GM19351 (cell line): Measurements from ENCODE around the gene CADM2.

Experiments used
- ATAC-seq: cut with Tn5 transposase; IDR thresholded peaks from one replicate; pipeline ENCODE4 v1.9.1; 2021; ENCODE audit warnings: mild to moderate bottlenecking, moderate library complexity; ENCODE audit not compliant: unreplicated experiment

Gene CADM2

GRCh38 chr3:84983490-84983889 lies 24.7 kb downstream of the CADM2 start:
- no peak for ATAC-seq

- no peak for ATAC-seq
Measured at GRCh38 chr3:84984429-84984828, 25.6 kb downstream of the CADM2 start.

- ATAC-seq: no peak
Measured at GRCh38 chr3:84985795-84986194, 27.0 kb downstream of the CADM2 start.

GRCh38 chr3:84987706-84988504 lies 29.1 kb downstream of the CADM2 start:
- ATAC-seq: no peak

GRCh38 chr3:84989102-84989501 lies 30.3 kb downstream of the CADM2 start:
- no peak for ATAC-seq

- ATAC-seq: no peak
Measured at GRCh38 chr3:84991422-84991900, 32.7 kb downstream of the CADM2 start.

- no peak for ATAC-seq
Measured at GRCh38 chr3:84993956-84994355, 35.2 kb downstream of the CADM2 start.

GRCh38 chr3:84998545-84998944 lies 39.8 kb downstream of the CADM2 start:
- no peak for ATAC-seq

GRCh38 chr3:85003479-85003878 lies 44.7 kb downstream of the CADM2 start:
- no peak for ATAC-seq

GRCh38 chr3:85004147-85004546 lies 45.4 kb downstream of the CADM2 start:
- no peak for ATAC-seq

GRCh38 chr3:85005946-85006345 lies 47.2 kb downstream of the CADM2 start:
- no peak for ATAC-seq

GRCh38 chr3:85007195-85008094 lies 48.7 kb downstream of the CADM2 start:
- no peak for ATAC-seq

- ATAC-seq: no peak
Measured at GRCh38 chr3:85020828-85021227, 62.0 kb downstream of the CADM2 start.

GRCh38 chr3:85030052-85030451 lies 71.3 kb downstream of the CADM2 start:
- no peak for ATAC-seq

GRCh38 chr3:85037203-85037602 lies 78.4 kb downstream of the CADM2 start:
- no peak for ATAC-seq

GRCh38 chr3:85041001-85041400 lies 82.2 kb downstream of the CADM2 start:
- ATAC-seq: no peak

- no peak for ATAC-seq
Measured at GRCh38 chr3:85041562-85042055, 82.8 kb downstream of the CADM2 start.

- no peak for ATAC-seq
Measured at GRCh38 chr3:85050821-85051220, 92.0 kb downstream of the CADM2 start.

GRCh38 chr3:85051786-85052185 lies 93.0 kb downstream of the CADM2 start:
- ATAC-seq: no peak

GRCh38 chr3:85053626-85054025 lies 94.8 kb downstream of the CADM2 start:
- ATAC-seq: no peak

- no peak for ATAC-seq
Measured at GRCh38 chr3:85054579-85054978, 95.8 kb downstream of the CADM2 start.

GRCh38 chr3:85068911-85069310 lies 110.1 kb downstream of the CADM2 start:
- no peak for ATAC-seq
